GM12873 (cell line): ENCODE data around the gene LNX1.

Experiments used
- CTCF ChIP-seq: IDR thresholded peaks from 2 replicates; pipeline ENCODE4 v1.5.1; 2012; ENCODE audit warnings: low read depth, mild to moderate bottlenecking, moderate library complexity, low read length, control low read depth; ENCODE audit not compliant: insufficient read depth; ENCODE audit errors: missing control alignments

Gene LNX1

GRCh38 chr4:53593765-53594164, 2.5 kb upstream of the LNX1 start:
- TF ChIP-seq CTCF = no peak

- no peak for TF ChIP-seq CTCF
These were observed 1.6 kb upstream of the LNX1 start for GRCh38 chr4:53592686-53593501.

GRCh38 chr4:53592122-53592521, 836 bp upstream of the LNX1 start:
- TF ChIP-seq CTCF = no peak

GRCh38 chr4:53590187-53590586, 1.1 kb downstream of the LNX1 start:
- TF ChIP-seq CTCF = no peak

GRCh38 chr4:53589511-53589910, 1.8 kb downstream of the LNX1 start:
- no peak for TF ChIP-seq CTCF

- no peak for TF ChIP-seq CTCF
These were observed 4.2 kb downstream of the LNX1 start for GRCh38 chr4:53587135-53587534.

- TF ChIP-seq CTCF = no peak
These were observed 5.0 kb downstream of the LNX1 start for GRCh38 chr4:53586121-53586816.
